GM06990 (cell line): ENCODE results near the gene KLHL17.

Source experiments
- DNase-seq: peaks from one replicate; pipeline ENCODE4 v3.0.0-alpha.2; 2011; ENCODE audit not compliant: insufficient read length; ENCODE audit errors: extremely low read depth
- H3K27me3 ChIP-seq: replicated peaks from 2 replicates; pipeline ENCODE4 v1.6.0; 2011; ENCODE audit warnings: low read length; ENCODE audit not compliant: control insufficient read depth, insufficient read depth
- H3K36me3 ChIP-seq: 2 replicates; pipeline ENCODE4 v1.5.1; 2011; ENCODE audit warnings: low read length; ENCODE audit not compliant: control insufficient read depth, insufficient read depth
- H3K4me3 ChIP-seq: replicated peaks from 2 replicates; pipeline ENCODE4 v1.5.1; 2011; ENCODE audit warnings: low read depth, mild to moderate bottlenecking, control low read depth, low read length
- TF ChIP-seq, protein P1 (sequence below): IDR thresholded peaks from 2 replicates; pipeline ENCODE4 v1.5.1; 2011; ENCODE audit warnings: low read length, control low read depth, mild to moderate bottlenecking, inconsistent platforms; ENCODE audit not compliant: insufficient read depth, poor library complexity, severe bottlenecking

KLHL17 gene

GRCh38 chr1:917466-918091 lies 42.8 kb upstream of the KLHL17 start:
- DNase-seq = no peak
- Histone ChIP-seq H3K4me3 (no peak overlapping the region), H3K27me3 (peaks cover 6% of the 10 kb centered on the region), H3K36me3 (no peaks in the 10 kb centered on the region)
- TF ChIP-seq, protein P1, sequence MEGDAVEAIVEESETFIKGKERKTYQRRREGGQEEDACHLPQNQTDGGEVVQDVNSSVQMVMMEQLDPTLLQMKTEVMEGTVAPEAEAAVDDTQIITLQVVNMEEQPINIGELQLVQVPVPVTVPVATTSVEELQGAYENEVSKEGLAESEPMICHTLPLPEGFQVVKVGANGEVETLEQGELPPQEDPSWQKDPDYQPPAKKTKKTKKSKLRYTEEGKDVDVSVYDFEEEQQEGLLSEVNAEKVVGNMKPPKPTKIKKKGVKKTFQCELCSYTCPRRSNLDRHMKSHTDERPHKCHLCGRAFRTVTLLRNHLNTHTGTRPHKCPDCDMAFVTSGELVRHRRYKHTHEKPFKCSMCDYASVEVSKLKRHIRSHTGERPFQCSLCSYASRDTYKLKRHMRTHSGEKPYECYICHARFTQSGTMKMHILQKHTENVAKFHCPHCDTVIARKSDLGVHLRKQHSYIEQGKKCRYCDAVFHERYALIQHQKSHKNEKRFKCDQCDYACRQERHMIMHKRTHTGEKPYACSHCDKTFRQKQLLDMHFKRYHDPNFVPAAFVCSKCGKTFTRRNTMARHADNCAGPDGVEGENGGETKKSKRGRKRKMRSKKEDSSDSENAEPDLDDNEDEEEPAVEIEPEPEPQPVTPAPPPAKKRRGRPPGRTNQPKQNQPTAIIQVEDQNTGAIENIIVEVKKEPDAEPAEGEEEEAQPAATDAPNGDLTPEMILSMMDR = no peak

- Histone ChIP-seq H3K36me3 (no peaks in the 10 kb centered on the region), H3K4me3 (no peak overlapping the region), H3K27me3 (peaks cover 12% of the 10 kb centered on the region)
- TF ChIP-seq, protein P1 = no peak
- no peak for DNase-seq
Observed at GRCh38 chr1:918353-918752, 42.0 kb upstream of the KLHL17 start.

- Histone ChIP-seq H3K27me3 (peaks cover 13% of the 10 kb centered on the region), H3K36me3 (no peaks in the 10 kb centered on the region), H3K4me3 (no peak overlapping the region)
- DNase-seq = no peak
- TF ChIP-seq, protein P1 = no peak
Observed at GRCh38 chr1:918843-919242, 41.5 kb upstream of the KLHL17 start.

GRCh38 chr1:919271-919872 lies 41.0 kb upstream of the KLHL17 start:
- H3K27me3 ChIP-seq = peaks cover 13% of the 10 kb centered on the region
- TF ChIP-seq, protein P1 = no peak

DNA sequence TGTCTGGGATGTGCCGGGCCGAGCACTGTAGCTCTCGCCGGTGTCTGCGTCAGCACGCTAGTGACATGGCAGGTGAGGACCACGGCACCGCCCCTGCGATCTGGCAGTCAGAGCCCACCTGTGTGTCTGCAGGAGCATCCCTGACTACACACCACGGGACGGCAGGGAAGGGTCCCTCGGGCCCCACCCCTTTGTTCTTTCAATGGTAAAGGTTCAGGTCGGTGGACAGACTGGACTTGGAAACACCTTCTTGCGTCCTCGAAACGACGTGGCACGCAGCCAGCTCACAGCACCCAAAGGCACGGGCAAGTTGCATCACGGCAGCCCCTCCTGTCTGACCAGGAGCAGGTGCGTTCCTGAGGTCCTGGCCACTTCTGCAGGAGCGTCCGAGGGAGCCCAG lies 40.4 kb upstream of the KLHL17 start:
- no peak for DNase-seq
- TF ChIP-seq, protein P1 = no peak
- Histone ChIP-seq H3K36me3 (no peaks in the 10 kb centered on the region), H3K4me3 (no peak overlapping the region), H3K27me3 (peaks cover 13% of the 10 kb centered on the region)

More at GRCh38 chr1:919271-919872, 41.0 kb upstream of the KLHL17 start:
- no peak overlapping the region for H3K4me3 ChIP-seq
- H3K36me3 ChIP-seq = no peaks in the 10 kb centered on the region
- no peak for DNase-seq

DNA sequence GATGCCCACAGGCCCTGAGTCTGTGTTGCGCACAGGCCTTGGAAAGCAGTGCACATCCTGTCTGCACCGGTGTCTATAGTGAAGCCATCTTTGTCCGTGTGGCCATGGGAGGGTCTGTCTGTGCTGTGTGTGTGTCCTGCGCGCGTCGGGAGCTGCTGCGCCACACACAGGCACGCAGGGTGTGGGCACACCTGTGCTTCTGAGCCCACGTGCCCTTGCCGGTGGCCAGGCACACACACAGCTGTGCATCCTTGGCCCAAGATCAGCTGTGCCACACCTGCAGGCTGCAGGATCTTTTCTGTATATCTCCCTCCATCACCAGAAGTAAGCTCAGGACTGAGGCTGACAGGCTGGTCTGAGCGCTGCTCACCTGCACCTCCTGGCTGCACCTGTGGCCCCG lies 39.9 kb upstream of the KLHL17 start:
- Histone ChIP-seq H3K36me3 (no peaks in the 10 kb centered on the region), H3K4me3 (no peak overlapping the region), H3K27me3 (peaks cover 13% of the 10 kb centered on the region)
- TF ChIP-seq, protein P1 = no peak
- no peak for DNase-seq
